Keratinocyte (primary cell): ENCODE measurements around the gene IDS. TPM values are rescaled to one million over a fixed set of nuclear protein-coding genes. Genes with fewer than 3 reads are reported as not detected.

Experiments
- DNase-seq: peaks from one replicate; pipeline ENCODE4 v3.0.0-alpha.2; 2011; ENCODE audit warnings: low read depth, missing footprints, low spot score
- FAIRE-seq: peaks from 2 replicates; lab custom pipeline; 2011; peaks lifted over from hg19 to GRCh38; lab: Jason Lieb, UNC
- H2AFZ ChIP-seq: 2 replicates; pipeline ENCODE4 v1.6.0; 2012; ENCODE audit warnings: low read length, control low read depth, inconsistent platforms; ENCODE audit not compliant: control insufficient read depth
- H3K27ac ChIP-seq: 2 replicates; pipeline ENCODE4 v1.5.1; 2011; ENCODE audit warnings: low read length; ENCODE audit not compliant: control insufficient read depth, insufficient read depth
- H3K27me3 ChIP-seq: 3 replicates; pipeline ENCODE4 v1.6.0; 2011; ENCODE audit warnings: low read length; ENCODE audit not compliant: control insufficient read depth, insufficient read depth; ENCODE audit errors: extremely low read depth
- H3K36me3 ChIP-seq, 2 experiments: 2 replicates in 1 of 2; 3 replicates in 1 of 2; pipeline ENCODE4 v1.5.1; 2011; ENCODE audit warnings: low read length in 2 of 2, mild to moderate bottlenecking in 1 of 2; ENCODE audit not compliant: control insufficient read depth in 2 of 2, insufficient read depth in 2 of 2; ENCODE audit errors: extremely low read depth in 1 of 2
- H3K4me1 ChIP-seq: 3 replicates; pipeline ENCODE4 v1.5.1; 2011; ENCODE audit warnings: low read length; ENCODE audit not compliant: control insufficient read depth, insufficient read depth; ENCODE audit errors: extremely low read depth
- H3K4me2 ChIP-seq: 3 replicates; pipeline ENCODE4 v1.6.0; 2011; ENCODE audit warnings: low read depth, low read length; ENCODE audit not compliant: control insufficient read depth, insufficient read depth; ENCODE audit errors: extremely low read depth
- H3K4me3 ChIP-seq, 3 experiments: fragments of 200-600 bp in 1 of 3; sonication (generic) in 1 of 3; 2 replicates in 2 of 3; 3 replicates in 1 of 3; pipeline ENCODE4 v1.5.1; 2011 to 2016; ENCODE audit warnings: low read length in 3 of 3, mild to moderate bottlenecking in 3 of 3, control low read depth in 2 of 3, inconsistent platforms in 1 of 3, low read depth in 1 of 3, mixed read lengths in 1 of 3, mixed run types in 1 of 3, moderate library complexity in 1 of 3; ENCODE audit not compliant: control insufficient read depth in 2 of 3, insufficient read depth in 2 of 3; ENCODE audit errors: extremely low read depth in 1 of 3
- H3K79me2 ChIP-seq: 2 replicates; pipeline ENCODE4 v1.6.0; 2012; ENCODE audit warnings: low read length; ENCODE audit not compliant: control insufficient read depth, insufficient read depth
- H3K9ac ChIP-seq: 3 replicates; pipeline ENCODE4 v1.6.0; 2011; ENCODE audit warnings: low read length; ENCODE audit not compliant: control insufficient read depth, insufficient read depth; ENCODE audit errors: extremely low read depth
- H3K9me1 ChIP-seq: 3 replicates; pipeline ENCODE4 v1.6.0; 2011; ENCODE audit warnings: low read length; ENCODE audit not compliant: control insufficient read depth, insufficient read depth; ENCODE audit errors: extremely low read depth
- H3K9me3 ChIP-seq: 2 replicates; pipeline ENCODE4 v1.5.1; 2012; ENCODE audit warnings: low read depth, low read length; ENCODE audit not compliant: control insufficient read depth
- H4K20me1 ChIP-seq: 3 replicates; pipeline ENCODE4 v1.6.0; 2011; ENCODE audit warnings: low read length; ENCODE audit not compliant: control insufficient read depth, insufficient read depth; ENCODE audit errors: extremely low read depth
- EZH2 ChIP-seq: IDR thresholded peaks from one replicate; pipeline ENCODE4 v1.6.1; 2012; ENCODE audit warnings: inconsistent platforms, mild to moderate bottlenecking, low read length, moderate library complexity
- dilution Hi-C: fragments of 300-500 bp; cut with MboI; formaldehyde crosslinking; loops from one replicate; pipeline ENCODE4 v1.7.0; 2020; ENCODE audit warnings: low sequenced_read_pairs; ENCODE audit not compliant: extremely low pct_ligation_motif_present
- polyA plus RNA-seq, 5 experiments: library from polyadenylated mRNA; depleted of rRNA in 3 of 5; stranded (reverse) in 3 of 5; stranded (forward) in 1 of 5; unstranded in 1 of 5; fragments of >200 nt; gene quantifications; 1 replicate in 1 of 5; 2 replicates in 3 of 5; 3 replicates in 1 of 5; pipeline versions ENCODE4 v1.2.1 to v1.2.3, GENCODE V29; 2011 to 2012; ENCODE audit warnings: missing spikeins in 2 of 5, low read depth in 1 of 5, low replicate concordance in 1 of 5
- TF ChIP-seq, protein P1 (sequence below), 3 experiments: IDR thresholded peaks in 1 of 3; conservative IDR thresholded peaks in 1 of 3; optimal IDR thresholded peaks in 1 of 3; 2 replicates in 2 of 3; 3 replicates in 1 of 3; pipeline versions ENCODE3 to v1.5.1; 2011; ENCODE audit warnings: low read length in 3 of 3, mild to moderate bottlenecking in 3 of 3, moderate library complexity in 2 of 3, control low read depth in 1 of 3, inconsistent platforms in 1 of 3; ENCODE audit not compliant: insufficient read depth in 2 of 3; ENCODE audit errors: extremely low read depth in 1 of 3

Gene IDS
- polyA plus RNA-seq, 1 donor (not counting 4 experiments of a cell fraction or from before 2014, with no cell fraction given) = 59.7 TPM

DNA sequence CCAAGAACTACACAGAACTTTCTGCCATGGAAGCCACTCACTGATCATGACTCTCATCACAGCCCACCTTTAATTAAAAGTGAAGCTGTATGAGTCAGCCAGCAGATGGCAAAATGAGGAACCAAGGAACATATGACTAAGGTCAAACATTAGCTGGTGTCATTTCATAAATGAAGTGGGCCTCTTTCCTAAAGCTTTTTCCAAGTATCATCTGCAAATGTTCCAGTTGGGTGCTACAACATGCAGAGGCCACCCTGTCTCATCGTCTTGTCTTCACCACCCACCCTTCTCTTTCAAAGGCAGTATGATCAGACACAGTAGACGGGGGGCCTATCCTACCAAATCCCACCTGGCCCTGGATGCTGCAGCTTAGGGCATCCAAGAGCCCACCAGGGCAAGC is 26.5 kb upstream of the IDS start:
- Histone ChIP-seq H3K4me1 (no peaks in the 10 kb centered on the region), H3K4me2 (no peak overlapping the region), H3K9me1 (no peaks in the 10 kb centered on the region), H3K9ac (no peak overlapping the region), H3K36me3 (no peaks in the 10 kb centered on the region), H3K4me3 (no peak overlapping the region), H4K20me1 (no peaks in the 10 kb centered on the region), H3K9me3 (no peaks in the 10 kb centered on the region), H3K27ac (no peak overlapping the region), H2AFZ (no peak overlapping the region), H3K27me3 (no peaks in the 10 kb centered on the region), H3K79me2 (no peaks in the 10 kb centered on the region)
- TF ChIP-seq, protein P1, sequence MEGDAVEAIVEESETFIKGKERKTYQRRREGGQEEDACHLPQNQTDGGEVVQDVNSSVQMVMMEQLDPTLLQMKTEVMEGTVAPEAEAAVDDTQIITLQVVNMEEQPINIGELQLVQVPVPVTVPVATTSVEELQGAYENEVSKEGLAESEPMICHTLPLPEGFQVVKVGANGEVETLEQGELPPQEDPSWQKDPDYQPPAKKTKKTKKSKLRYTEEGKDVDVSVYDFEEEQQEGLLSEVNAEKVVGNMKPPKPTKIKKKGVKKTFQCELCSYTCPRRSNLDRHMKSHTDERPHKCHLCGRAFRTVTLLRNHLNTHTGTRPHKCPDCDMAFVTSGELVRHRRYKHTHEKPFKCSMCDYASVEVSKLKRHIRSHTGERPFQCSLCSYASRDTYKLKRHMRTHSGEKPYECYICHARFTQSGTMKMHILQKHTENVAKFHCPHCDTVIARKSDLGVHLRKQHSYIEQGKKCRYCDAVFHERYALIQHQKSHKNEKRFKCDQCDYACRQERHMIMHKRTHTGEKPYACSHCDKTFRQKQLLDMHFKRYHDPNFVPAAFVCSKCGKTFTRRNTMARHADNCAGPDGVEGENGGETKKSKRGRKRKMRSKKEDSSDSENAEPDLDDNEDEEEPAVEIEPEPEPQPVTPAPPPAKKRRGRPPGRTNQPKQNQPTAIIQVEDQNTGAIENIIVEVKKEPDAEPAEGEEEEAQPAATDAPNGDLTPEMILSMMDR (optimal IDR thresholded peaks at IDR 0.05 in 1 of 3, IDR thresholded peaks at IDR 0.05 in 1 of 3, conservative IDR thresholded peaks at IDR 0.05 in 1 of 3; ENCODE audit: extremely low read depth in 1 of 3, insufficient read depth in 2 of 3, low read length in 3 of 3) = no peak
- TF ChIP-seq EZH2 = no peak
- FAIRE-seq = no peak
- dilution Hi-C loops = no loop called here
- no peak for DNase-seq

DNA sequence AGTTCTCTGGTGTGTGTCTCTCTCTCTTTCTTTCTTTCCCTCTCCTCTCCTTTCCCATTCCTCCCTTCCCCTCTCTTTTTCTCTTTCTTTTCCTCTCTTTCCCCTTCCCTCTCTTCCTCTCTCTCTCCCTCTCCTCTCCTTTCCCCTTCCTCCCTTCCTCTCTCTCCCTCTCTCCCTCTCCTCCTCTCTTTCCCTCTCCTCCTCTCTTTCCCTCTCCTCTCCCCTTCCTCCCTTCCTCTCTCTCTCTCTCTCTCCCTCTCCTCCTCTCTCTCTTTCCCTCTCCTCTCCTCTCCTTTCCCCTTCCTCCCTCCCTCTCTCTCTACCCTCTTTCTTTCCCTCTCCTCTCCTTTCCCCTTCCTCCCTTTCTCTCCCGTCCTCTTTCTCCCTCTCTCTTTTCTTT is 23.3 kb upstream of the IDS start:
- no peaks in the 10 kb centered on the region for H3K36me3 ChIP-seq
- H3K27ac ChIP-seq = no peak overlapping the region
- H3K9ac ChIP-seq = no peak overlapping the region
- dilution Hi-C loops = no loop called here
- no peak for DNase-seq
- H4K20me1 ChIP-seq = no peaks in the 10 kb centered on the region
- no peaks in the 10 kb centered on the region for H3K4me1 ChIP-seq
- H3K79me2 ChIP-seq = no peaks in the 10 kb centered on the region
- H3K9me1 ChIP-seq = no peaks in the 10 kb centered on the region
- H2AFZ ChIP-seq = no peak overlapping the region
- no peaks in the 10 kb centered on the region for H3K9me3 ChIP-seq
- no peak overlapping the region for H3K4me2 ChIP-seq
- FAIRE-seq = no peak
- no peak overlapping the region for H3K4me3 ChIP-seq
- H3K27me3 ChIP-seq = no peaks in the 10 kb centered on the region
- no peak for TF ChIP-seq EZH2
- TF ChIP-seq, protein P1 (optimal IDR thresholded peaks at IDR 0.05 in 1 of 3, IDR thresholded peaks at IDR 0.05 in 1 of 3, conservative IDR thresholded peaks at IDR 0.05 in 1 of 3; ENCODE audit: extremely low read depth in 1 of 3, insufficient read depth in 2 of 3, low read length in 3 of 3) = no peak
